K562 (cell line): Measurements from ENCODE around the gene UBE2N. TPM values are rescaled to one million over a fixed set of nuclear protein-coding genes. Genes with fewer than 3 reads are reported as not detected.

Source experiments
- BRCA1 ChIP-seq, 2 experiments: fragments of 450-650 bp in 1 of 2; sonication (generic) in 1 of 2; formaldehyde crosslinking in 1 of 2; IDR thresholded peaks; 2 replicates each; pipeline versions ENCODE4 v1.5.0 to v1.6.1; 2017 to 2020; ENCODE audit warnings: mild to moderate bottlenecking in 1 of 2, missing genetic modification reagents in 1 of 2
- CBX3 ChIP-seq, 2 experiments: IDR thresholded peaks; 1 replicate in 1 of 2; 2 replicates in 1 of 2; pipeline ENCODE4 v1.6.1; 2012; ENCODE audit warnings: inconsistent platforms in 2 of 2, low read length in 2 of 2, borderline replicate concordance in 1 of 2, control low read depth in 1 of 2
- CHAMP1 ChIP-seq: fragments of 450-650 bp; IDR thresholded peaks from 2 replicates; pipeline ENCODE4 v1.6.1; 2016; ENCODE audit warnings: mild to moderate bottlenecking
- E2F4 ChIP-seq: sonication (generic); formaldehyde crosslinking; IDR thresholded peaks from 2 replicates; pipeline ENCODE4 v1.8.0; 2022; ENCODE audit warnings: mild to moderate bottlenecking, low read depth, missing genetic modification reagents
- MXI1 ChIP-seq: IDR thresholded peaks from 2 replicates; pipeline ENCODE4 v1.6.1; 2011; ENCODE audit warnings: low read depth, mild to moderate bottlenecking, improper control_type of control experiment, low read length
- MYC ChIP-seq, 2 experiments: fragments of 250-450 bp in 1 of 2; sonication (Bioruptor Pico) in 1 of 2; IDR thresholded peaks; 2 replicates each; pipeline versions ENCODE4 v1.5.1 to v1.6.1; 2012 to 2021; ENCODE audit warnings: low read depth in 2 of 2, borderline replicate concordance in 1 of 2, improper control_type of control experiment in 1 of 2, low read length in 1 of 2, mild to moderate bottlenecking in 1 of 2, moderate library complexity in 1 of 2
- NCOA1 ChIP-seq: fragments of 450-650 bp; IDR thresholded peaks from 2 replicates; pipeline ENCODE4 v1.6.1; 2016; ENCODE audit warnings: low read depth
- polyA plus RNA-seq, 8 experiments: library from polyadenylated mRNA; depleted of rRNA in 4 of 8; stranded (reverse) in 5 of 8; unstranded in 3 of 8; fragments of >200 nt; fragmentation: Nextera tagmentation in 2 of 8; fragmentation: Illumina TruSeq in 1 of 8; extraction: Ambion mirVana in 2 of 8; extraction: Trizol in 1 of 8; gene quantifications; 2 replicates each; pipeline versions ENCODE4 v1.2.1 to v1.2.3, GENCODE V29; 2011 to 2014; ENCODE audit warnings: inconsistent platforms in 1 of 8, missing spikeins in 1 of 8
- small RNA-seq: library from RNA; depleted of rRNA; stranded (forward); fragments of <200 nt; gene quantifications from one replicate; pipeline ENCODE3, GENCODE V24; 2014
- total RNA-seq, 7 experiments: library from RNA; depleted of rRNA in 6 of 7; stranded (reverse); fragments of >200 nt in 6 of 7; fragmentation: Illumina TruSeq in 2 of 7; extraction: Trizol in 2 of 7; gene quantifications; 2 replicates each; pipeline versions ENCODE4 v1.2.1 to v1.2.3, GENCODE V29; 2011 to 2021; ENCODE audit warnings: low replicate concordance in 1 of 7

UBE2N gene
- total and polyA plus RNA-seq, 9 of the 15 experiments (the other 6 are each of a cell fraction or from before 2014, with no cell fraction given), result 189 to 826 (median 260) TPM

GRCh38 chr12:93356214-93356613, 85.5 kb downstream of the UBE2N start (continued):
- TF ChIP-seq MXI1 (no peak), CBX3 (IDR thresholded peaks at IDR 0.05; ENCODE audit: borderline replicate concordance in 1 of 2, low read length in 2 of 2) (0 out of 3 replicates have a peak, but pooled peaks of 1 of the 2 experiments have one; percentile 46), MYC (IDR thresholded peaks at IDR 0.05; ENCODE audit: low read depth, low read length) (peak; percentile 80), MYC (CRISPR knock-in tag; IDR thresholded peaks at IDR 0.05; ENCODE audit: borderline replicate concordance, low read depth) (no peak), NCOA1 (no peak), CHAMP1 (peak; percentile 68; the same call in 1 of the 2 replicates), E2F4 (CRISPR knock-in tag) (no peak), BRCA1 (IDR thresholded peaks at IDR 0.05) (no peak), BRCA1 (CRISPR knock-in tag; IDR thresholded peaks at IDR 0.05) (no peak)
- TF ChIP-seq, all 486 proteins: peak for 18

Small RNA genes lying within 50 kb of the gene (small RNA-seq; reads per million reads assigned to genes)
- gene RF00019, result not detected

Other genes with a start within 250 kb of the UBE2N start
- gene NUDT4, start 64.0 kb downstream of the UBE2N start, total RNA-seq (2014; rRNA removed), result 87.5 and 102 TPM in 2 replicates
- 158 and 187 TPM in 2 replicates for gene NUDT4, start 64.0 kb downstream of the UBE2N start, total RNA-seq (2014; rRNA removed; fragmentation: Illumina TruSeq; extraction: Trizol)
- gene NUDT4, start 64.0 kb downstream of the UBE2N start, total RNA-seq (2015; rRNA removed; fragmentation: Illumina TruSeq; extraction: Trizol), result 87.4 and 99.2 TPM in 2 replicates
- gene NUDT4, start 64.0 kb downstream of the UBE2N start, total RNA-seq (2021), result 132 and 147 TPM in 2 replicates
- gene NUDT4, start 64.0 kb downstream of the UBE2N start, polyA plus RNA-seq (2011; rRNA removed), result 112 and 164 TPM in 2 replicates
- gene NUDT4, start 64.0 kb downstream of the UBE2N start, polyA plus RNA-seq (2014; fragmentation: Illumina TruSeq; extraction: Trizol), result 116 and 128 TPM in 2 replicates
- 10 to 100 TPM; 38.1 to 60.2 TPM for gene NUDT4, start 64.0 kb downstream of the UBE2N start, polyA plus RNA-seq (2014; fragmentation: Nextera tagmentation; extraction: Ambion mirVana)
- gene NUDT4, start 64.0 kb downstream of the UBE2N start, polyA plus RNA-seq (2014; rRNA removed), result 84.6 and 94.2 TPM in 2 replicates
- gene MRPL42, start 25.6 kb upstream of the UBE2N start, total RNA-seq (2014; rRNA removed), result 104 TPM in 2 replicates
- gene MRPL42, start 25.6 kb upstream of the UBE2N start, total RNA-seq (2014; rRNA removed; fragmentation: Illumina TruSeq; extraction: Trizol), result 230 and 267 TPM in 2 replicates
- 137 and 158 TPM in 2 replicates for gene MRPL42, start 25.6 kb upstream of the UBE2N start, total RNA-seq (2015; rRNA removed; fragmentation: Illumina TruSeq; extraction: Trizol)
- gene MRPL42, start 25.6 kb upstream of the UBE2N start, total RNA-seq (2021), result 153 and 163 TPM in 2 replicates
- gene MRPL42, start 25.6 kb upstream of the UBE2N start, polyA plus RNA-seq (2011; rRNA removed), result 221 and 303 TPM in 2 replicates
- 217 and 218 TPM in 2 replicates for gene MRPL42, start 25.6 kb upstream of the UBE2N start, polyA plus RNA-seq (2014; fragmentation: Illumina TruSeq; extraction: Trizol)
- 100 to 1,000 TPM; 696 to 806 TPM for gene MRPL42, start 25.6 kb upstream of the UBE2N start, polyA plus RNA-seq (2014; fragmentation: Nextera tagmentation; extraction: Ambion mirVana)
- 174 and 183 TPM in 2 replicates for gene MRPL42, start 25.6 kb upstream of the UBE2N start, polyA plus RNA-seq (2014; rRNA removed)
- 140 and 162 TPM in 2 replicates for gene SOCS2, start 130.7 kb upstream of the UBE2N start, total RNA-seq (2014; rRNA removed)
- 95.8 and 106 TPM in 2 replicates for gene SOCS2, start 130.7 kb upstream of the UBE2N start, total RNA-seq (2014; rRNA removed; fragmentation: Illumina TruSeq; extraction: Trizol)
- gene SOCS2, start 130.7 kb upstream of the UBE2N start, total RNA-seq (2015; rRNA removed; fragmentation: Illumina TruSeq; extraction: Trizol), result 144 and 150 TPM in 2 replicates
- 90.4 and 92.2 TPM in 2 replicates for gene SOCS2, start 130.7 kb upstream of the UBE2N start, total RNA-seq (2021)
- gene SOCS2, start 130.7 kb upstream of the UBE2N start, polyA plus RNA-seq (2011; rRNA removed), result 95.5 and 98.7 TPM in 2 replicates
- 122 and 149 TPM in 2 replicates for gene SOCS2, start 130.7 kb upstream of the UBE2N start, polyA plus RNA-seq (2014; fragmentation: Illumina TruSeq; extraction: Trizol)
- 10 to 100 TPM; 37.0 to 37.8 TPM for gene SOCS2, start 130.7 kb upstream of the UBE2N start, polyA plus RNA-seq (2014; fragmentation: Nextera tagmentation; extraction: Ambion mirVana)
- 135 and 156 TPM in 2 replicates for gene SOCS2, start 130.7 kb upstream of the UBE2N start, polyA plus RNA-seq (2014; rRNA removed)
- 34.0 and 41.1 TPM in 2 replicates for gene CRADD, start 235.4 kb upstream of the UBE2N start, total RNA-seq (2014; rRNA removed)
- gene CRADD, start 235.4 kb upstream of the UBE2N start, total RNA-seq (2014; rRNA removed; fragmentation: Illumina TruSeq; extraction: Trizol), result 25.9 and 36.2 TPM in 2 replicates
- gene CRADD, start 235.4 kb upstream of the UBE2N start, total RNA-seq (2015; rRNA removed; fragmentation: Illumina TruSeq; extraction: Trizol), result 25.2 and 26.4 TPM in 2 replicates
- 29.5 and 31.4 TPM in 2 replicates for gene CRADD, start 235.4 kb upstream of the UBE2N start, total RNA-seq (2021)
- gene CRADD, start 235.4 kb upstream of the UBE2N start, polyA plus RNA-seq (2011; rRNA removed), result 25.9 and 26.6 TPM in 2 replicates
- gene CRADD, start 235.4 kb upstream of the UBE2N start, polyA plus RNA-seq (2014; fragmentation: Illumina TruSeq; extraction: Trizol), result 24.1 and 32.1 TPM in 2 replicates
- gene CRADD, start 235.4 kb upstream of the UBE2N start, polyA plus RNA-seq (2014; fragmentation: Nextera tagmentation; extraction: Ambion mirVana), result 10 to 100 TPM; 20.5 to 24.9 TPM
- 38.2 and 38.6 TPM in 2 replicates for gene CRADD, start 235.4 kb upstream of the UBE2N start, polyA plus RNA-seq (2014; rRNA removed)